HT1080 (cell line): Measurements from ENCODE around the gene MBOAT7. TPM values are rescaled to one million over a fixed set of nuclear protein-coding genes. Genes with fewer than 3 reads are reported as not detected.
"Not testable (repeated sequence)": the region's sequence is repeated elsewhere in the genome, so short reads cannot be mapped to it uniquely, and the experiment has no call there.

Experiments used
- DNase-seq: peaks from one replicate; pipeline ENCODE4 v3.0.0-alpha.2; 2015; ENCODE audit warnings: low read depth
- total RNA-seq: library from RNA; depleted of rRNA; stranded (reverse); fragments of >200 nt; shearing (Covaris generic); gene quantifications from 2 replicates; pipeline ENCODE4 v1.2.3, GENCODE V29; 2014

The MBOAT7 gene
- total RNA-seq, 1 experiment from 2014 or later = 104 TPM

DNA sequence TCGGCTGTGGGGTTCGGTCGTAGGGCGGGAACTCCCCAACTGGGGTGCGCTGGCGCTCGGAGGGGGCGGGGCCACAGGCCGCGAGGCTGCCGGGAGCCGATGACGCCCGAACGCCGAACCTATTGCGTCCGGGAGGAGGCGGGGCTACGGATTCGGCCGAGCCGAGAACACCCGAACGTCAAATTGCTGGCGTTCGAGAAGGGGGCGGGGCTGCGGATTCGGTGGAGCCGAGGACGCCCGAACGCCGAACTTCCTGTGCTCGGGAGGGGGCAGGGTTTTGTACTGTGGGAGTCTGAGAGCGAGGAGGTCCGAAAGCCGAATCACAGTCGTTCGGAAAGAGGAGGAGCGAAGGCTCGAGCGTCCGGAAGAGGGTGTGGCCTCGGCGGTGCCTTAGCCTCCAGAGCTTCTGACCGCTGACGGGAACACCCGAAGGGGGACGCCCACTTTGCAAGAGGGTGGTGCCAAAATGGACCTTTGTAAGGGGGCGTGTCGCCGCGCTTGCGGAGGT lies 1.2 kb upstream of the MBOAT7 start:
- DNase-seq = peak; percentile 99

DNA sequence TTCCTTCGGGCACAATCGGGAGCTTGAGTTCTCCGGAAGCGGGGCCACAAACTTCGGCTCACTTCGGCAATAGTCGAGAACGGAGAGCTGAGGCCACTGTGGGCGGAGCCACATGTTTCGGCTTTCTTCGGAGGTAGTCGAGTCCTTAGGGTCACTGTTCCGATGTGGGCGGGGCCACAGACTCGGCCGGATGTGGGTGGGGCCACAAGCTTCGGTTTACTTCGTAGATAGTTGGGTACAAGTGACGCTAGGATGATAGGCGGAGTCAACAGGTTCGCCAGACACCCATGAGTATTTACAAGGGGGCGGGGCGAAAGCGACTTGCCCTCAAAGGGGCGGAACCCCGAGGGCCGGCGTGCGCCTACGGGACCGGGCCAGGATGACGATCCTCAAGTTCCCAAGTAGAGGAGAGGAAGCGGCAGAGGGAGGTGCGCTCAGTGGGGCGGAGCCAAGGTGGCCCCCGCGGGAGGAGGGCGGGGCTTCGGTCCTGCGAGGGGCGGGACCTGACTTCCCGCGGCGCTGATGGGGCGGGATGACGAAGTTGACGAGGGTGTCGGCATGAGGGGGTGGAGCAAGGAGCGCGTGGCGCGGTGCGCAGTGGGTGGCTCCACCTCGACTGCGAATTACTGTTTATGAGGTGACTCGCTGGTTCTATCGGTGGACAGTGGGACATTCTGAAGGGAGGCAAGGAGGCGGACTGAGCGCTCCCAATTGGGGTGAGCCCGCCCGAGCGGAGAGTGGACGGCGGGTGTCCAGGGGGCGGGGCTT lies 539 bp upstream of the MBOAT7 start:
- peak; percentile 100 for DNase-seq

DNA sequence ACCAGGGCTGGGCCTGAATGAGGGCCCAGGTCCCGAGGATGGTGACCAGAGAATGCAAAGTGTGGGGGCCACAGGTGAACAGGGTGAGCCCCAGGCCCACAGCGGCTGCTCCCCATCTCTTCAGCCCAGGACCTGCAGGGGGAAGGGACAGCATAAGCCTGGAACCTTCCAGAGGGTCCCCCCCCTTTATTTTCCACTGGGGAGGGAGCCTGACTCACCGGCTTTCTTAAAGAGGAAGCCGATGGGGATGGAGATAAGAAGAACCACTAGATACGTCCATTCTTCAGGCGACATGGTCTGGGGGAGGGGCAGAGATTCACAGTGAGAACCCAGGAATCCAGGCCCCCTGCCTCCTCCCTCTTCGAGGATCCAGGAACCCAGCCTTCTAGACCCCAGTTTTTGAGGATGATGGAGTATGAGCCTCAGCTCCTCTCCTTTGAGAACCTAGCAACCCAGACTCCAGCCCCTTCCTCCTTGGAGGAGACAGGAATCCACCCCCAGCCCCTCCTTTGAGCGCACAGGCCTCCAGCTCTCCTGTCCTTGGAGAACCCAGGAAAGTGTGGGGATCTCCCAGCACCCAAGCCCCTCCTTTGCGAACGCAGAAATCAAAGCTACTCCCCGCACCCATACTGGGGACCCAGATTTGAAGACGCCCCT lies 1.0 kb downstream of the MBOAT7 start:
- DNase-seq = peak; percentile 63

DNA sequence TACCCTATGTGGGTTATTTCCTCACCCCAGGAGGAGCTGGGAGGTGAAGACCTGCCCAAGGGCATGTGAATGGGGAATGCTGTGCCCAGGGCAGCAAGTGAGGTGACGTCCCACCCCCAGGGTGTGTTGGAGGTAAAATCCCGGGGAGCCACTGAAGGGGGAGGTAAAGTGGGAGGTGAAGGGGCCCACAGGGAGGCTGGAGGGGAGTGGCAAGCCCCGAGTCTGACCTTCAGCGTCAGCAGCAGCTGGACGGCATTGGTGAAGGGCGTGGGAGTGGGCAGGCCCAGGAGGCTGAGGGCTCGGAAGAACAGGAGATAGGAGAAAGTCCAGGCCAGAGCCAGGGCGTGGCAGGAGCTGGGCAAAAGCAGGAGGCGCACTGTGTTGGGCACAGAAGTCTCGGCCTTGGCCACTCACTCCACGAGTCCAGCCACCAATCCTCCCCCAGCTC lies 2.4 kb downstream of the MBOAT7 start:
- no peak for DNase-seq

DNA sequence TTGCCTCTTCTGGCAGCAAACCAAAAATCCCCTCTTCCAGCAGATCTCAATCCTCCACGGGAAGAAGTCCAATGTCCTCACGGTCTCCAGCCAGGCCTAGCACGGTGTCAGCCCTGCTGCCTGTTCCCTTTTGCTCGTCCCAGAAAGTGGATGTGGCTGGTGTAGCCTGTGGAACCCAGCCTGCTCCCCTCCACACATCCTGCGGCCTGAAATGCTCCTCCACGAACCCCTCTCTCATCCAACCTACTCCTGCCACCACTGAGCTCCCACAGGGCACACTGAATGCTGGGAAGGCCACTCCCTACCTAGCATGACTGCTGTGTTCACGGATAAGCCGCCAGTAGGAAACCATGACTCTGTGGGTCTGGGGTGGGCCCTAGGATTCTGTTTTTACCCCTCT lies 3.0 kb downstream of the MBOAT7 start:
- no peak for DNase-seq

DNA sequence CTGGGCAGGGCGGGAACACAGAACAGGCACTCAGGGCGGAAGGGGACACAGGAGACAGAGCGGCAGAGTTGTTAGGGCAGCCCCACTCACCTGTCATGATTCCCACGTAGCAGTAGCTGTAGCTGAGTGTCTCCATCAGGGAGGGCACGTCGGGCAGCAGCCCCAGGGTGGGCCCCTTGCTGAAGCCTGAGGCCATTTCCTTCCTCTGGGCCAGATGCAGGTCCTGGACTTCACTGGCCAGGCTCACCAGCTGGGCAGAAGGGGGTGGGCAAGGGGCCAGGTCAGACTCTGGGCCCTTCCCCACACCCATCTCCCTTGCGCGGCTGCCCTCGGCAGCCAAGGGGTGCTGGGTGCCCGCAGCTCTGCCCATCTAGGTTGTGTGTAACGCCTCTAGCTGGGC lies 5.9 kb downstream of the MBOAT7 start:
- DNase-seq = no peak

DNA sequence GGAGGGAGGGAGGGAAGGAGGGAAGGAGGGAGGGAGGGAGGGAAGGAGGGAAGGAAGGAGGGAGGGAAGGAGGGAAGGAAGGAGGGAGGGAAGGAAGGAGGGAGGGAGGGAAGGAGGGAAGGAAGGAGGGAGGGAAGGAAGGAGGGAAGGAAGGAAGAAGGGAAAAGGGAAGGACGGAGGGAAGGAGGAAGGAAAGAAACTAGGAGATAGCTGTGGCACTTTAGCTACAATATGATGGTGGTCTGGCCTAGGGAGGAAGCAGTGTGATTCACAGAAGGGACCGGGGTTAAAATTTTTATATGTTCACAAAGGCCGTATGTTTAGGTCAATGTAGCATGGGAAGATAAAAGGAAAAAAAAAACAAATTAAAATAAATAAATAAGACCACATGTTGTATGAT lies 7.5 kb downstream of the MBOAT7 start:
- DNase-seq = not testable (repeated sequence)

DNA sequence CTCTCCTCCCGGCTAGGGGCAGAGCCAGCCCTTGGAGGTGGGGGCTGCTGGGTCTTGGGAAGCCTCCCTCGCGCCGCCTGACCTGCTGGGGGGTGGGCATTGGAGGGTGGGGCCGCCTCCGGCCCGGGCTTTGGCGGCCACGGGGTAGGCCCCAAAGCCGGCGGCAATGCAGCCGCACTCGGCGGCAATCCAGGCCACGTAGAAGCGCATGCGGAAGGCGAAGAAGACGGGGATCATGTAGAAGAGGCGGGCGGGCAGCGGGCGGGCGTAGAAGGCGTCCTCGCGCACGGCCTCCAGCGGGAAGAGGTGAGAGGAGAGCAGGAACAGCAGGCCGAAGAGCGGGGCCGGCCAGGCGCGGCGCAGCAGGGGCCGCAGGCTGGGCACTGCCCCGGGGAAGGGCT lies 8.7 kb downstream of the MBOAT7 start:
- DNase-seq = no peak

DNA sequence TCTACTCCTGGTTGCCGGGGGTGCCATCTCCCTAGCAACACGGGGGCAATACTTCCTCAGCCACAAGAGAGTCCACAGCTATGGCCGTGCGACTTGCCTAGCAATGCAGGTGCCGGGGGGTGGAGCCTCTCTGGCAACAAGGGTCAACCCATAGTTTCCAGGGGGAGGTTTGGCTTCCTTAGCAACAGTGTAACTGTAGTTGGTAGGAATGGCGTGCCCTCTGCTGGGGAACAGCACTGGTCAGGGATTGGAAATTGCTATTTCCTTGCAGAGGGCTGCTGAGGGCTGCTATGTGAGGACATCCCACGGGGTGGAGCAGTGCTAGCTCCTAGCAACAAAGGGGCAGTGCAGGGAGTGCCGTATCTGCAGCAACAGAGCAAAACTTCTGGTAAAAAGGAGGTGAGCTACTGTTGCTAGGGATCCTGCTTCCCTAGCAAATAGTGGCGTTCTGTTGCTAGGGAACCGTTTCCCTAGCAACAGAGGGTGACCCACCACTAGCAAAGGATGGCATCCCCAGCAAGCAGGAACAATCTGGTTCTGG lies 9.4 kb downstream of the MBOAT7 start:
- peak; percentile 52 for DNase-seq

DNA sequence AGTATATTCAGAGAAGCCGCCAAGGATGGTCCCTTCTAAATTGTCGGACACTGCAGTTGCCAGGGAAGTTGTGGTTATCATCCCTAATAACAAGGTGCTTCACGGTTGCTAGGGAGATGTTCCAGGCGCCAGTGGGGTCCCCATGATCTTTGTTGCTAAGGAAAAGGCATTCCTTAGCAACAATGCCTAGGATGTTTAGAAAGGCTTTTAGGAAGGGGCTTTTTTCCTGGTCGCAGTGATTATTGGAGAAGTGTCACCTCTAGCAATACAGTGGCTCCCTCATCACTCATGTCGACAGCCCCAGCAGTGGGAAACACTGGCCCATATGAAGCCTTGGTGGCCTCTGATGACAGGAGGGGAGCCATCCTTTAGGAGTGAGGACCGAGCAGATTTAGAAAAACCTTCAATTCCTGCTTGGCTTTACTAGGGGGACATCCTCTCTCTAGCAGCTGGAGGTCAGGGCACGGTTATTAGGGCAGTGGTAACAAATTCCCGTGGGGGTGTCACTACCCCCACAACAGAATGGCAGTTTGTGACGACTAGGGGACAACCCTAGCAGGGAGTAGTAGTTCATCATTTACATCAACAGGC lies 10.0 kb downstream of the MBOAT7 start:
- no peak for DNase-seq

DNA sequence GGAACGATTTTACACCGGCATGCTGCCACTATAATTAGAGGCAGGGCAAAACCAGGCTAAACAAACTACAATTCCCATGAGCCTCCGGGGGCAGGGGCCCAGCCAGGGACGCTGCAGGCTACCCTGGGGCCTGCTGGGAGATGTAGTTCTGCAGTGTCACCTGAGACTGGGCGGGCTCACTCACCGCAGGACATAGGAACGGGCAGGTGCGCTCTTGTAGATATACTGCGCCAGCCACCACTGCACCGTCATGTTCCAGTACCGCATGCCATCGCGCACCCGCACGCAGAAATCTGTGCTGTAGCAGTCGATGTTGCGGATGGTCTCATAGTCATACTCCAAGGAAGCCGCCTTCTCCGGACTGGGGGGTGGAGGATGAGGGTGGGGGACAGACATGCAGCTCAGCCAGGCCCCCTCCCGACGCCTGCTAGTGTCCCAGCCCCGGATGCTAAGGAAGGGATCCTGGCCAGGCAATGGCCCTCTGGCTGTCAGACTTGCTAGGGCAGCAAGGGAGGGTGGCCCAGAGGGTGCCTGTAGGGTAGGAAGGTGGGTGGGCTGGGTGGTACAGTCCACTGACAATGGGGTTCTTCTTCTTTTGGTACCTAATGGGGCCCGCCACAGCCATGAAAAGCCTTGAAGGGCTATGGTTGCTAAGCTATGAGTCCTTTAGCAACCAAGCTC lies 10.7 kb downstream of the MBOAT7 start:
- no peak for DNase-seq

DNA sequence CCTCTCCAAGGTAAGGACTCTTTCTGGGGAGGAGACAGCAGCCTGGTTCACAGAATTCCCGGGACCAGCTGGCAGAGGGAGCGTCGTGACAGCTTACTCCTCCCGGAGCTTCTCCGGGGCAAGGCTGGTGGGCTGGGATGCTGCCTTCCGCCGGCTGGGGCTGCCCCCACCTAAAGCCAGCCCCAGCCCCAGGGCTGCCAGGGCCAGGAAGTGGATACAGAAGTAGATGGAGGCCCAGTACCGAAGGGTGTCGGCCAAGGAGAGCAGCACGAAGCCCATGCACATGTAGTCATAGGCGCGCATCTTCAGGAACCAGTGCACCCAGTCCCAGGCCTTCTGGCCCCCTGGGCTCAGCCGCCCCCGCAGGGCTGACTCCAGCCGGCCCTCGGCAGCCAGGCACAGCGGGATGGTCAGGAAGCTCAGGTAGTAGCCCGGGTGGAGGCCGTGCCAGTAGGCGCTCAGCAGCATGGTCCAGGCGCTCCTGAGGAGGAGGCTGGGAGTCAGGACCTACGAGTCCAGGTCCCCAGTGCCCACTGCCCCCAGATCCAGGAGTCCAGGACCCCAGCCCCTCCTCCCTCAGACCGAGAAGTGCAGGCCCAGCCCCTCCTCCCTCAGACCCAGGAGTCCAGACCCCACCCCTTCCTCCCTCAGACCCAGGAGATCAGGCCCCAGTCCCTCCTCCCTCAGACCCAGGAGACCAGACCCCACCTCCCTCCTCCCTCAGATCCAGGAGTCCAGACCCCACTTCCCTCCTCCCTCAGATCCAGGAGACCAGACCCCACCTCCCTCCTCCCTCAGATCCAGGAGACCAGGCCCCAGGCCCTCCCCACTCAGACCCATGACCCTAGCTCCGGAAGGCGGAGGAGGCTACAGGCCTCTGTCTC lies 15.2 kb downstream of the MBOAT7 start:
- no peak for DNase-seq

DNA sequence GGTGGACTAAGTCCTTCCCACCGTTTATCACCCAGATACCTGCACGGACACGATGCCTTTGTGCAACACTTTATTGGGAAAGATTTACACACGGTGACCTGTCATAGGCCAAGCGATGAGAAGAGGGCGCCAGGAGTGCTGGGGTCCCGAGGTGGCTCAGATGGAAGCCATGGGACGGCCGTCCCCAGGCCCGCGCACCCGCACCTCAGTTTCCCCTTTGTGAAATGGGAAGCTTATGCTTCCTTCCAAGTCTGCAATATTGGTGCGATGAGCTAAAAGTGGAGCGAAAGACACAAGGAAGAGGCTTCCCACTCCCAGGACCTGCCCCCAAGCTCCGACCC lies 16.1 kb downstream of the MBOAT7 start:
- no peak for DNase-seq

DNA sequence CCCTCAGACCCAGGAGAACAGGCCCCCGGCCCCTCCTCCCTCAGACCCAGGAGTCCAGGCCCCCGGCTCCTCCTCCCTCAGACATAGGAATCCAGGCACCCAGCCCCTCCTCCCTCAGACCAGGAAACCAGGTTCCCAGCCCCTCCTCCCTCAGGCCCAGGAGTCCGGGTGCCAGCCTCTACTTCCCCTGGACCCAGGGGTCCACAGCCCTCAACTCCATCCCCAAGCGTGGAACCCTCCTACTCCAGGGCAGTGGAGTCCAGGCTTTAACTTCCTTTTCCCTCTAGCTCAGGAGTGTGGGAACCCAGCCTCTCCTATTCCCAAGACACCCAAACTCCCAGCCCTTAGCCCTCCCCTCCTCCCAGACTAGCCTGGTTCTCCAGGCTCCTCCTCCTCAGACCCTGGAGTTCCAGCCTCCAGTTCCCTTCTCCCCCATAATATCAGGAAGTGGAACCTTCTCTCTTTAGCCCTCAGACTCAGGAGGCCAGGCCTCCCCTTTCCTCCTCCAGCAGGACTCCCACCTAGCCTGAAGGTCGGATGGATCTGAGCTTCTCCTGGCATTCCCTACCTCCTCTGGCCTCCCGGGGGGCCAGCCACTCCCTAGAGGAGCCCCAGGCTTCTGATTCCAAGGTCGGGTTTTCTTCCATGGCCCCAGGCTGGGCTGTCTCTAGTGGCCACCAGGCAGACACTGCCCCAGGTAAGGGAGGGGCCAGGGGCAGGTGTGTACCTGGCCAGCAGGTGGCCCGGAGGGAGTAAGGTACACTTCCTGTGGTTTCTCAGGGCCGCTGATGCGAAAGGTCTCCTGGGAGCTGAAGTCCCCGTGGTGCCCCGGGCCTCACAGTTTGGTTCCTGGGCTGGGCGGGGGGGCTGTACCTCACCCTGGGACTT lies 16.7 kb downstream of the MBOAT7 start, which contains the start of gene TMC4:
Gene TMC4 (minus strand): TSS at position 690 of the 888 bp plus-strand sequence. CDS start 43 bp downstream, at position 647.
- peak; percentile 23 for DNase-seq

DNA sequence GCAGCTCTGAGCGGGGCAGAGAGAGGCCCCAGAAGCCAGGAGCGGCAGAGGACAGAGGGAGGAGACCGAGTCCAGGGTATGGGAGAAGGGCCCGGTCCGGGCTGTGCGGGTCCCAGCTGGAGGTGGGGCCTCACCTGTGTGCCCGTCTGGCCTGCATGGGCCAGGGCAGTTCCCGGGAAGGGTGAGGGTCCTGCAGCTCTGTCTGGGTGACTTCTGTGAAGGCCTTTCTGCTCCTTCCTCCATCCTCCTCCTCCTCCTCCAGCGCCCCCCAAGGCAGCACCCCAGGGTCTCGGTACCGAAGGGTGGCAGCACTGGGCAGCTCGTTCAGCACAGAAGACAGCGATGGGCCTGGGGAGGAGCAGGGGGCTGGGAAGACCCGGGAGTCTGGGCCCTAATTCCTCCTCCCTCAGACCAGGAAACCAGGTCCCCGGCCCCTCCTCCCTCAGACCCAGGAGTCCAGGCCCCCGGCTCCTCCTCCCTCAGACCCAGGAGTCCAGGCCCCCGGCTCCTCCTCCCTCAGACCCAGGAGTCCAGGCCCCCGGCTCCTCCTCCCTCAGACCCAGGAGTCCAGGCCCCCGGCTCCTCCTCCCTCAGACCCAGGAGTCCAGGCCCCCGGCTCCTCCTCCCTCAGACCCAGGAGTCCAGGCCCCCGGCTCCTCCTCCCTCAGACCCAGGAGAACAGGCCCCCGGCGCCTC lies 17.5 kb downstream of the MBOAT7 start:
- not testable (repeated sequence) for DNase-seq

DNA sequence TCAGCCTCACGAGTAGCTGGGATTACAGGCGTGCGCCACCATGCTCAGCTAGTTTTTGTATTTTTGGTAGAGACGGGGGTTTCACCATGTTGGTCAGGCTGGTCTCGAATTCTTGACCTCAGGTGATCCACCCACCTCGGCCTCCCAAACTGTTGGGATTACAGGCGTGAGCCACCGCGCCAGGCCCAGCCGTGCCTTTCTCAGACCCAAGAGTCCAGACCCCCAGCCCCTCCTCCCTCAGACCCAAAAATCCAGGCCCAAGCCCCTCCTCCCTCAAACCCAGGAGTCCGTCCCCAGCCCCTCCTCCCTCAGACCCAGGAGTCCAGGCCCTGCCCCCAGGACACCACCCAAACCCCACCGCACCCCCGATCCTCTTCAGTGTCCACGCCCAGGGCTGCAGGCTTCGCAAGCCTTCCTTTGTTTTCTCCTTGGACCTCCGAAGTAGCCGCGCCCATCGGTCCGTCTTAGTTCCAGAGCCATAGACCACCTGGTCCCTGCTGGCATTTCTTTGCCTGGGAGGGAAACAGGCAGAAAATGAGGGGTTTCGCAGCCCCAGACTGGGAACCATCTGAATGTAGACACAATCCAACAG lies 20.1 kb downstream of the MBOAT7 start:
- no peak for DNase-seq

DNA sequence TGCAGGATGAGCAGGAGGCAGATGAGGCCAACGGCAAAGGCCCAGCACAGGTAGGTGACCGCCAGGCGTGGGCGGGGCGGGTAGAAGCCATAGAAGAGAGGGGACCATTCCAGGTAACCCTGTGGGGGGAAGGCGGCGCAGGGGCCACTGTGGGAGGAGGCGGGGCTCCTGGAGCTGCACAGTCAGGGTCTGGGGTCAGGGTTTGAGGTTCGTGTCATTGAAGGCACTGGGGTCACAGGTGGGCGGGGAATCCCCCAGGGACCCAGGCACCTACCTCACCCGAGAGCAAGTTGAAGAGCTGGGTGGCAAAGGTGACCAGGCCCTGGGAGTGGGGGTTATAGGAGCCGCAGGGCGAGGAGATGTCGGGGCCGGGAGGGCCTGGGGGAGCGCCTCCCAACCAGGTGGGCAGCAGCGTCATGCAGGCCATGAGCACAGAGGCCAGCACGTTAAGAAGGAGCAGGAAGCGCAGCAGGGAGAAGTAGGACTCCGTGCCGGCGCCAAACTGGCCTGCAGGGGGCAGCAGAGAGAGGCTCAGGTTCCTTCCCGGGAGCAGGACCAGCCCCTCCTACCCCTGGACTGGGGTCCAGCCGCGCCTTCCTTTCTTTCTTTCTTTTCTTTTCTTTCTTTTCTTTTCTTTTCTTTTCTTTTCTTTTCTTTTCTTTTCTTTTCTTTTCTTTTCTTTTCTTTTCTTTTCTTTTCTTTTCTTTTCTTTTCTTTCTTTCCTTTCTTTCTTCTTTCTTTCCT lies 21.0 kb downstream of the MBOAT7 start:
- peak; percentile 87 for DNase-seq

DNA sequence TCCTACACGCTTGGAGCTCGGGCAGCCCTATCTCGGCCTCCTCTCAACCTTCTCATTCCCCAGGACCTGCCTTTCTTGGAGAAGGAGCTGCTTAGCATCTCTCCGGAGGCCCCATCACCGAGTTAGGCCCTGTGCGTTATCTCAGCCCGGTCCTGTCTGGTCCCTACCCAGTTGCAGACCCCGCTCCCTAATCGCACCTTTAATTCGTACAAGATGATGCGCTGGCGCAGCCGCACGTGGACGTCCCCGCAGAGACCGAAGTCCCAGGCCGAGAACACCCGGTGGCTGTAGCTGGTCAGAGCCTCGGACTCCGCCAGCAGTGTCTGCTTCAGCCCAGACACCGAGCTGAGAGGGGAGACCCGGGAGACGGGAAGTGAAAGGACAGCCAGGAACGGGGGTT lies 24.2 kb downstream of the MBOAT7 start:
- no peak for DNase-seq
